Keratinocyte (primary cell): ENCODE data around the gene MELTF. TPM values are rescaled to one million over a fixed set of nuclear protein-coding genes. Genes with fewer than 3 reads are reported as not detected.
A peak's percentile ranks its signal among the peaks of the same experiment; 100 is the strongest.

ENCODE experiments used
- DNase-seq: peaks from one replicate; pipeline ENCODE4 v3.0.0-alpha.2; 2011; ENCODE audit warnings: low read depth, missing footprints, low spot score
- FAIRE-seq: peaks from 2 replicates; lab custom pipeline; 2011; peaks lifted over from hg19 to GRCh38; lab: Jason Lieb, UNC
- H2AFZ ChIP-seq: 2 replicates; pipeline ENCODE4 v1.6.0; 2012; ENCODE audit warnings: low read length, control low read depth, inconsistent platforms; ENCODE audit not compliant: control insufficient read depth
- H3K27ac ChIP-seq: 2 replicates; pipeline ENCODE4 v1.5.1; 2011; ENCODE audit warnings: low read length; ENCODE audit not compliant: control insufficient read depth, insufficient read depth
- H3K27me3 ChIP-seq: 3 replicates; pipeline ENCODE4 v1.6.0; 2011; ENCODE audit warnings: low read length; ENCODE audit not compliant: control insufficient read depth, insufficient read depth; ENCODE audit errors: extremely low read depth
- H3K36me3 ChIP-seq, 2 experiments: 2 replicates in 1 of 2; 3 replicates in 1 of 2; pipeline ENCODE4 v1.5.1; 2011; ENCODE audit warnings: low read length in 2 of 2, mild to moderate bottlenecking in 1 of 2; ENCODE audit not compliant: control insufficient read depth in 2 of 2, insufficient read depth in 2 of 2; ENCODE audit errors: extremely low read depth in 1 of 2
- H3K4me1 ChIP-seq: 3 replicates; pipeline ENCODE4 v1.5.1; 2011; ENCODE audit warnings: low read length; ENCODE audit not compliant: control insufficient read depth, insufficient read depth; ENCODE audit errors: extremely low read depth
- H3K4me2 ChIP-seq: 3 replicates; pipeline ENCODE4 v1.6.0; 2011; ENCODE audit warnings: low read depth, low read length; ENCODE audit not compliant: control insufficient read depth, insufficient read depth; ENCODE audit errors: extremely low read depth
- H3K4me3 ChIP-seq, 3 experiments: fragments of 200-600 bp in 1 of 3; sonication (generic) in 1 of 3; 2 replicates in 2 of 3; 3 replicates in 1 of 3; pipeline ENCODE4 v1.5.1; 2011 to 2016; ENCODE audit warnings: low read length in 3 of 3, mild to moderate bottlenecking in 3 of 3, control low read depth in 2 of 3, inconsistent platforms in 1 of 3, low read depth in 1 of 3, mixed read lengths in 1 of 3, mixed run types in 1 of 3, moderate library complexity in 1 of 3; ENCODE audit not compliant: control insufficient read depth in 2 of 3, insufficient read depth in 2 of 3; ENCODE audit errors: extremely low read depth in 1 of 3
- H3K79me2 ChIP-seq: 2 replicates; pipeline ENCODE4 v1.6.0; 2012; ENCODE audit warnings: low read length; ENCODE audit not compliant: control insufficient read depth, insufficient read depth
- H3K9ac ChIP-seq: 3 replicates; pipeline ENCODE4 v1.6.0; 2011; ENCODE audit warnings: low read length; ENCODE audit not compliant: control insufficient read depth, insufficient read depth; ENCODE audit errors: extremely low read depth
- H3K9me1 ChIP-seq: 3 replicates; pipeline ENCODE4 v1.6.0; 2011; ENCODE audit warnings: low read length; ENCODE audit not compliant: control insufficient read depth, insufficient read depth; ENCODE audit errors: extremely low read depth
- H3K9me3 ChIP-seq: 2 replicates; pipeline ENCODE4 v1.5.1; 2012; ENCODE audit warnings: low read depth, low read length; ENCODE audit not compliant: control insufficient read depth
- H4K20me1 ChIP-seq: 3 replicates; pipeline ENCODE4 v1.6.0; 2011; ENCODE audit warnings: low read length; ENCODE audit not compliant: control insufficient read depth, insufficient read depth; ENCODE audit errors: extremely low read depth
- CTCF ChIP-seq, 3 experiments: IDR thresholded peaks in 1 of 3; conservative IDR thresholded peaks in 1 of 3; optimal IDR thresholded peaks in 1 of 3; 2 replicates in 2 of 3; 3 replicates in 1 of 3; pipeline versions ENCODE3 to v1.5.1; 2011; ENCODE audit warnings: low read length in 3 of 3, mild to moderate bottlenecking in 3 of 3, moderate library complexity in 2 of 3, control low read depth in 1 of 3, inconsistent platforms in 1 of 3; ENCODE audit not compliant: insufficient read depth in 2 of 3; ENCODE audit errors: extremely low read depth in 1 of 3
- EZH2 ChIP-seq: IDR thresholded peaks from one replicate; pipeline ENCODE4 v1.6.1; 2012; ENCODE audit warnings: inconsistent platforms, mild to moderate bottlenecking, low read length, moderate library complexity
- dilution Hi-C: fragments of 300-500 bp; cut with MboI; formaldehyde crosslinking; loops from one replicate; pipeline ENCODE4 v1.7.0; 2020; ENCODE audit warnings: low sequenced_read_pairs; ENCODE audit not compliant: extremely low pct_ligation_motif_present
- polyA plus RNA-seq, 5 experiments: library from polyadenylated mRNA; depleted of rRNA in 3 of 5; stranded (reverse) in 3 of 5; stranded (forward) in 1 of 5; unstranded in 1 of 5; fragments of >200 nt; gene quantifications; 1 replicate in 1 of 5; 2 replicates in 3 of 5; 3 replicates in 1 of 5; pipeline versions ENCODE4 v1.2.1 to v1.2.3, GENCODE V29; 2011 to 2012; ENCODE audit warnings: missing spikeins in 2 of 5, low read depth in 1 of 5, low replicate concordance in 1 of 5

Gene MELTF
- polyA plus RNA-seq, 1 donor (not counting 4 experiments of a cell fraction or from before 2014, with no cell fraction given), result 6.0 TPM

GRCh38 chr3:197002701-197003454, 26.7 kb downstream of the MELTF start:
- no peak overlapping the region for H3K27ac ChIP-seq
- no peaks in the 10 kb centered on the region for H3K9me1 ChIP-seq
- H2AFZ ChIP-seq, result no peak overlapping the region
- peak overlapping the region; percentile 66 for H3K9ac ChIP-seq
- no peaks in the 10 kb centered on the region for H3K9me3 ChIP-seq
- peak overlapping the region in 2 of 3 experiments; percentile 5 to 40 for H3K4me3 ChIP-seq
- H3K79me2 ChIP-seq, result no peaks in the 10 kb centered on the region
- DNase-seq, result no peak
- H3K4me2 ChIP-seq, result peak overlapping the region; percentile 65
- dilution Hi-C loops, result no loop called here
- TF ChIP-seq EZH2 (no peak), CTCF (optimal IDR thresholded peaks at IDR 0.05 in 1 of 3, IDR thresholded peaks at IDR 0.05 in 1 of 3, conservative IDR thresholded peaks at IDR 0.05 in 1 of 3; ENCODE audit: extremely low read depth in 1 of 3, insufficient read depth in 2 of 3, low read length in 3 of 3) (peak in 1 of 3 experiments; percentile 58)
- peaks cover 16% of the 10 kb centered on the region for H3K4me1 ChIP-seq
- H4K20me1 ChIP-seq, result no peaks in the 10 kb centered on the region
- FAIRE-seq, result no peak
- no peaks in the 10 kb centered on the region for H3K36me3 ChIP-seq
- H3K27me3 ChIP-seq, result no peaks in the 10 kb centered on the region

- peak overlapping the region; percentile 67 for H2AFZ ChIP-seq
- H3K4me2 ChIP-seq, result peak overlapping the region; percentile 65
Measured at GRCh38 chr3:197001972-197002700, 27.5 kb downstream of the MELTF start.

More at GRCh38 chr3:197001972-197002700, 27.5 kb downstream of the MELTF start:
- TF ChIP-seq EZH2, result no peak
- TF ChIP-seq CTCF (optimal IDR thresholded peaks at IDR 0.05 in 1 of 3, IDR thresholded peaks at IDR 0.05 in 1 of 3, conservative IDR thresholded peaks at IDR 0.05 in 1 of 3; ENCODE audit: extremely low read depth in 1 of 3, insufficient read depth in 2 of 3, low read length in 3 of 3), result no peak
- Histone ChIP-seq H3K36me3 (no peaks in the 10 kb centered on the region), H3K79me2 (no peaks in the 10 kb centered on the region), H3K9me3 (no peaks in the 10 kb centered on the region), H3K4me3 (peak overlapping the region; percentile 4 to 17 (median 5)), H3K9me1 (no peaks in the 10 kb centered on the region), H3K27me3 (no peaks in the 10 kb centered on the region), H4K20me1 (no peaks in the 10 kb centered on the region), H3K9ac (peak overlapping the region; percentile 57), H3K27ac (peak overlapping the region; percentile 18), H3K4me1 (peaks cover 20% of the 10 kb centered on the region)
- dilution Hi-C loops, result no loop called here
- FAIRE-seq, result no peak
- no peak for DNase-seq
